GM19025 (cell line): ENCODE data around the gene FMN1.

Source experiments
- ATAC-seq: cut with Tn5 transposase; IDR thresholded peaks from one replicate; pipeline ENCODE4 v1.9.1; 2021; ENCODE audit warnings: mild to moderate bottlenecking, low read depth, moderate library complexity; ENCODE audit not compliant: unreplicated experiment

FMN1 gene

GRCh38 chr15:32872621-32873283, 321.8 kb downstream of the FMN1 start:
- ATAC-seq = no peak

GRCh38 chr15:32871883-32872282, 322.6 kb downstream of the FMN1 start:
- ATAC-seq = no peak

GRCh38 chr15:32870240-32871033, 324.1 kb downstream of the FMN1 start:
- peak; percentile 81 for ATAC-seq

GRCh38 chr15:32869776-32870175, 324.7 kb downstream of the FMN1 start:
- no peak for ATAC-seq

- no peak for ATAC-seq
These were observed 327.2 kb downstream of the FMN1 start for GRCh38 chr15:32867313-32867626.

- no peak for ATAC-seq
These were observed 327.8 kb downstream of the FMN1 start for GRCh38 chr15:32866454-32867312.

GRCh38 chr15:32864841-32865240, 329.7 kb downstream of the FMN1 start:
- no peak for ATAC-seq

- no peak for ATAC-seq
These were observed 330.5 kb downstream of the FMN1 start for GRCh38 chr15:32864051-32864450.

- ATAC-seq = no peak
These were observed 332.8 kb downstream of the FMN1 start for GRCh38 chr15:32861761-32862160.

GRCh38 chr15:32861174-32861573, 333.3 kb downstream of the FMN1 start:
- ATAC-seq = no peak

- ATAC-seq = no peak
These were observed 334.5 kb downstream of the FMN1 start for GRCh38 chr15:32859996-32860395.

GRCh38 chr15:32859251-32859650, 335.3 kb downstream of the FMN1 start:
- ATAC-seq = no peak

GRCh38 chr15:32857732-32858131, 336.8 kb downstream of the FMN1 start:
- no peak for ATAC-seq

- no peak for ATAC-seq
These were observed 337.8 kb downstream of the FMN1 start for GRCh38 chr15:32856753-32857152.

- ATAC-seq = no peak
These were observed 338.6 kb downstream of the FMN1 start for GRCh38 chr15:32855942-32856341.

- ATAC-seq = no peak
These were observed 340.9 kb downstream of the FMN1 start for GRCh38 chr15:32853592-32853991.

- no peak for ATAC-seq
These were observed 341.7 kb downstream of the FMN1 start for GRCh38 chr15:32852771-32853170.

GRCh38 chr15:32852017-32852416, 342.5 kb downstream of the FMN1 start:
- no peak for ATAC-seq

GRCh38 chr15:32851572-32851971, 342.9 kb downstream of the FMN1 start:
- ATAC-seq = no peak

GRCh38 chr15:32849769-32850668, 344.5 kb downstream of the FMN1 start:
- ATAC-seq = no peak
